Cerebellar cortex (tissue), 1 donor: ENCODE data around the gene RCC2.
"Not testable (repeated sequence)": the region's sequence is repeated elsewhere in the genome, so short reads cannot be mapped to it uniquely, and the experiment has no call there.

ENCODE experiments used
- DNase-seq: peaks from one replicate; pipeline ENCODE4 v3.0.0-alpha.2; 2015; ENCODE audit warnings: low spot score

The RCC2 gene

DNA sequence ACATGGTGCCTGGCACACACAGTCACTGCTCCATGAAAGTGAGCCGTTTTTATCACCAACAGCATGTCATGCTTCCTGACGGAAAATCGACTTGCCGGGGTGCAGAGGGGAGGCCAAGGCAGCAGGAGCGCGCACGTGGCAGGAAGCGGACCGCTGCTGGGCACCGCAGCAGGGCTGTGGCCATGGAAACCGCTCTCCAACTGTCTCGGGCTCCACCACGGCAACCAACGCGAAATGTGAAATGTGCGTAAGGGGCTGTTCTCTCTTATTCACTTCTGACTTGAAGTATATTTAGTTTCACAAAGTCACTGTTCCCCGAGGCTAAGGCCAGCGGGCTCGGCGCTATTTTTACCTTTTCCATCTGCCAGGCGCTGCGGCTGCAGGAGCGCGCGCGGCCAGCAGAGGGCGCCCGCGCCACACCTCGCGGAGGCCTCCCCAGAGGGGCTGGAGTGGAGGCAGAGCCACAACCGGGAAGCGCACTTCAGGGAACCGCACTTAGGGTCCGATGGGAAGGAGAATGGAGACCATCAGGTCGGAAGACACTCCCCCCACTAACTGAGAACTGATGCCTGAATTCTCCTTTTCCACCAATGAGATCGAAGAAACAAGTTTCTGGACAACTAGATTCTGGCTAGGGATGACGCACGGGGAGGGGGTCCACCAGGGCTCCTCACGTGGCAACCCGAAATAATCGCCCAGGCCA, 19.7 kb downstream of the RCC2 start:
- DNase-seq, result peak; percentile 77

- no peak for DNase-seq
Observed at GRCh38 chr1:17416389-17416788, 23.1 kb downstream of the RCC2 start.

GRCh38 chr1:17414022-17414421, 25.5 kb downstream of the RCC2 start:
- DNase-seq, result no peak

DNA sequence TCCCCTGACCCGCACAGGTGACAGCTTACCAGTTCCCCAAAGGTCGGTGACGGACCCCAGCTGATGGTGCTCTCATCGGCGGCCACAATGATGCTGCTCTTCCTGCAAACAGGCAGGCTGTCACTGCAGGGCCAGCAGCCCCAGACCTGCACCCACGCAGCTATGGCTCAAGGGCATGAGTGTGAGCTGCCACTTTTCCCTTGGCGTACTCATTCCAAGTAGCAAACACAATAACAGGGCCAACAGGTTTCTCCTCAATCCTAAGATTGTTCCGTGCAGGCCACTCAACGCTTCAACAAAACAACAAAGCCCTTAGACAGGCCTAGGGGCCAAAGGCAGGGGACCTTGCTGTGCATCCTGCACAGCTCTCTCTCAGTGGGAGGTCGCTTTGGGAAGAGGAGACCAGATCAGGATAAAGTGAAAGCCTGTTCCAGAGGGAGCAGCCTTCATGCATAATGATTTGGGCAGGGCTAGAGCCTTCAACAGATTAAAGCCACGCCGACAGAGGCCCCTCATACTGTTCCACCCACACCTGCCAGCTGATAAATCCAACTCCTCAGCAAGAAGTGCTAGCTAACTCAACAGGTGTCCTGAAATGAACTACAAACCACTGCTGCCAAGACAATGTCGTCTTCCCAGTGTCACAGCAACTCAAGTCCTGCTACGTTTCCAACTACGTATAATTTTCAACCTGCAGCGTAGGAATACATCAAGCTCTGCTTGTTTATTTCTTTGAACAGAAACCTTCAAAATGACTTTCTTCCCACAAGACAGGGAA, 27.2 kb downstream of the RCC2 start:
- DNase-seq, result no peak

GRCh38 chr1:17409391-17409811, 30.1 kb downstream of the RCC2 start:
- DNase-seq, result peak; percentile 68

DNA sequence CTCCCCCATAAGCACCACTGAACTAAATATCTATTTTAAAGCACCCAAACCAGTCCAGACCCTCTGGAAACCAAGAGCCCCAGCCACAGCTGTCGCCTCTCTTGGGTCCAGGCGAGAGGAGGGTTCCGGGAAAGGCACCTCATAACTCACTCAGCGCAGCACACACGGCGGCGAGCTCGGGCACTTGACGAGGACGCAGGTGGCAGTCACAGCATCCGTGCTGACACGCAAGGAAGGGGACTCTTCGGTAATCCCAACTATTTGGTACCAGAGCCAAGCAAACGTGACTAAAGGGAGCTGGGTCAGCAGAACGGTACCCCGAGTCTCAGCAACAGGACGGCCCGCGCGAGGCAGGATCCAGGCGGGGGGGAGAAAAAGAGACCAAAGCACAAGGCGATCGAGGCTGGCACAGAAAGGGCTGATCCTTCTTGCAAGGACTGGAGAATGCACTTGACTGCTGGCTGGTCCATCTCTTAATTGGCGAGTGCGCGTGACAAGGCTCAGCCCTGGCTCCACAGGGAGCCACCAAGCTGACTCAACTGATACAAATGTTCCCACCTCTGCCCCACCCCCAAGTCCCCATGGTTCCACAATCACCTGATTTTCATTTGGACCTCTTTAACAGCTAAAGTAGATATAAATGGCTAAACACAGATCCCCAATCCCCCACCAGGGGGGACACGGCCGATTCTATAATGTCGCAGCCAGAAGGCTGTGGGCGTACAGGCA, 31.5 kb downstream of the RCC2 start:
- not testable (repeated sequence) for DNase-seq

GRCh38 chr1:17406760-17407475, 32.6 kb downstream of the RCC2 start:
- peak; percentile 42 for DNase-seq

DNA sequence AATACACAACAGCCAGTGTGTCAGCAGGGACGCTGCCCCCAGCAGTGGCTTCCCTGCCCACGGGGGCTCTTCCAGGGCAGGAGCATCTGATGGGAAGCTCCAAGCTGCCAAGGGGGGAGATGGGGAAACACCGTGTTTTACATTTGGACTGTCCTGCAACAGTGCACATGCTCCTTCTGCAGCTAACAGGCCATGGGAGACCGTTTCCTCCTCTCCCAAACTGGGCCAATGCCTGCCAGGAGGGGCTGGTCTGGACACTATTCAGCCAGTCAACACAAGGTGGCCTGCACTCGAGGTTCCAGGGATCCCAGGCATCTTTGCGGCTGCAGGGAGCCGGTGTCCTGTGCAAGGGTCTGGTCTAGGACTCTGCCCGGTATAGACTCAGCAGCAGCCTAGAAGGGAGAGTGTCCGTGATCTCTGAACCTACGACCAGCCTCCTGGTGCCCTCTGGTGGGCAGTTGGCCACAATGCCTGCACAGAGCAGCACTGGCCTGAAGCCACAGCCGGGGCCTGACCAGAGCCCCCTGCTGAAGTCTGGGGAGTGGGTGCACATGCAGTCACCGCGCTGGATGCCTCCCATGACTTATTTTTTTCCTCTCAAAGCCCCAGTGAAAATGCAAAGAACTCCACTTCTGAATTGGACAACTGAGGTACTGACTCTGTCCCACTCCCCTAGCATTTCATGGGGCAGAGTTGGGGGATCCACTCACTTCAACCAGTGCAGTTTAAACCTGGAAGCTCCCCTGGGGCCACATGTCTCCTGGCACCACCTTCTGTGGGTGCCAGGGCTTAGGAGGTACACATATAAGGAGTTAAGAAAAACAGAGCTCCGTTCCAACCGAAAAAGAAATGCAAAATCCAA, 33.3 kb downstream of the RCC2 start:
- peak; percentile 78 for DNase-seq

GRCh38 chr1:17404820-17405219, 34.7 kb downstream of the RCC2 start:
- no peak for DNase-seq

DNA sequence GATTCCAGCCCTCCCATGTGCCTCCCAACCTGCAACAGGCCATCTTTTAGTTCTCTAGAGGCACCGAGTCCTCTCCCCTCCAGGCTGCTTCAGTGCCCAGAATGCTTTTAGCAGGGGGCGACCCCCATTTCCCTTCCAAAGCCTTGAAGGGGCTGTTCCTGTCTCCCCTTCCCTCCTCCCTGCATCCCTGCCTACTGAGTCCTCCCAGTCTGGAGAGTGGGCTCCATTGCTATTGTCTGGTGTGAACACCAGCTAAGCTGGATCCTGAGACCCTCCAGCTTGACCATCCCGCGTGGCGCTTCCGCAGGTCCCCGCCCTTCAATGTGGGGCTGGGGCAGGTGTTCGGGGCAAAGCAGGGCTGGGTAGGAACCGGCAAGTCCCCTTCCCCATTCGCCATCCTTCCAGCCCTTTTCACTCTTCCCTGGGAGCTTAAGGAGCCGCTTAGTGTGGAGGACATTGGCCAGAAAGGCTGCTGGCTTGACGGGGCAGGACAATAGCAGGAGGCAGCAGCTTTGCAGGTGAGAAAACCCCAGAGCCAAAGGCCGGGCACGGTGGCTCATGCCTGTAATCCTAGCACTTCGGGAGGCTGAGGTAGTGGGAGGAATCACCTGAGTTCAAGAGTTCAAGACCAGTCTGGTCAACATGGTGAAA, 35.3 kb downstream of the RCC2 start:
- DNase-seq, result no peak

- no peak for DNase-seq
Observed at GRCh38 chr1:17403081-17403480, 36.4 kb downstream of the RCC2 start.

DNA sequence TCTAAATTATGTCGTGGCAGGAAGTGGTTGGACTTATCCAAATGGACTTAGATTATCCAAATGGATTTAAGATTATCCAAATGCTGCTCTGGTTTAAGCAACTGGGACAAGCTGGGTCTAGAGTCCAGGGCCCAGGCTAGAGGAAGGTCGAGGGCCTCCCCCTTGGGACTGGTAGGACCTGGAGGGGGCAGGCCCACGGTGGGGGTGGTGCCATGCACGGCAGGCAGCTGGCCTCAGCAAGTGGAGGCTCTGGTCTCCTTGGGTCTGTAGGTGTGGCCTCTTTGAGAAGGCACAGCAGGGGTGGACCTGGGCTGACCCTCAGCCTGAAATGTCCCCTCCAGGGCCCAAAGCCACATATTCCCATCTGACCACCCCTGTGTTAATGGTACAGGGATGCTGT, 37.6 kb downstream of the RCC2 start:
- DNase-seq, result no peak

- DNase-seq, result no peak
Observed at GRCh38 chr1:17400725-17401341, 38.6 kb downstream of the RCC2 start.

- no peak for DNase-seq
Observed at GRCh38 chr1:17397910-17398695, 41.4 kb downstream of the RCC2 start.

GRCh38 chr1:17393230-17393629, 46.2 kb downstream of the RCC2 start:
- no peak for DNase-seq

DNA sequence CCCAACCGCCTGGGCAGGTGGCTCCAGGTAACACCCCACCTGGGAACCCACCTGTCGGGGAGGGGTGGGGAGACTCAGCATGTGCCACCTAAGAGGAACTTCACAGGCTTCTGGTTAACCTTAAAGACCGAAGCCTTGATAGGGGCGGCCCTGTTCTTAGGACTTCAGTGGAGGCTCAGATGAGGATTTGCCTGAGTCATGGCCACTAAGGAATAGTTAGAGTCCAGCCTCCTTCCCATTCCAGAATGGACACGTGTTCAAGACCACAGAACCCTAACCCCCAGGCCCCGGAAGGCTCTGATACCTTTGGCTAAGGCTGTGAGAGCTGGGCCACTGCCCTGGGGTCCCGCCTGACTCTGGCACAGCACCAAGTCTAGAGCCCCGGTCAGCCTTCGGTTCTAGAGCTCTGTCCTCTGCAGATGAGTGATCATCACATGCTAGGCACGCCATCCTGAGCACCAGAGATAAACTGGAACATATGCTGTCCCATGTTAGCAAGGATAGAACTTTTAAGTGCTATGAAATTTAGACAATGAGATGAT, 47.2 kb downstream of the RCC2 start:
- DNase-seq, result no peak

DNA sequence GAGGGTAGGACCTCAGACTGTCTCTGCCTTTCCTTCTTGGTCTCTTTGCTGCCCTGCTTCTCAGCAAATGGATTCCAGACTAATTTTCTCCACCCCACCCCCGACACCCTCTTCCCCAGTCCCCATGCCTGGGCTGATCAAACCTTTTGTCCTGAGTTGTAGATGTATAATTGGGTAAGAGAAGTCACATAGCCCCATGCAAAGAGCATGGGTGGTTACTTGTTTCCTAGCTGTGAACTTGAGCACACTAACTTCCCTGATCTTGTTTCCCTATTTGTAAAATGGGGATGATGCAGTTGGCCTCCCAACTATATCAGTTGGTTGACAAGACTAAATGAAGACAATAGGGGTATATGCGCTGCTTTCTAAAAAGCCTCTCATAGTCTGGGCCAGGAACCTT, 58.3 kb downstream of the RCC2 start:
- DNase-seq, result no peak

GRCh38 chr1:17377325-17377953, 62.0 kb downstream of the RCC2 start:
- DNase-seq, result no peak

DNA sequence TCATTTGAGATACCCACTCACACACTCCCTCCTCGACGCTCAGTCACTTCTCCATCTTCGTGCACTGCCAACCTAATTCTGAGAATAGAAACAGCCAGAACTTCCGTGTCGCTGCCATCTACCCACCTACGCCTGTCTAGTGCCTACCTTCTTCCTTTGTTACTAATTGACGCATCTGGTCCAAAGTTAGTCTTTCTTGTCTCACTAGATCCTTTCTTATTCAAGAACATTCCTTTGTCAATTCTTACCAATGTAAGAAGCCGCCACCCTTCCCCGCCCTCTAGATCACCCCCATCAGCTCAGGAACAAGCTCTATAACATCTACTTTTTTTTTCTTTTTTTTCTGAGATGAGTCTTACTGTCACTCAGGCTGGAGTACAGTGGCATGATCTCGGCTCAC, 63.8 kb downstream of the RCC2 start:
- DNase-seq, result no peak
